GM19463 (cell line): ENCODE data around the gene TMEM132E.
"Not testable (repeated sequence)": the region's sequence is repeated elsewhere in the genome, so short reads cannot be mapped to it uniquely, and the experiment has no call there.

ENCODE experiments used
- ATAC-seq: cut with Tn5 transposase; IDR thresholded peaks from one replicate; pipeline ENCODE4 v1.9.1; 2021; ENCODE audit warnings: mild to moderate bottlenecking, moderate library complexity; ENCODE audit not compliant: unreplicated experiment

The TMEM132E gene, protein sequence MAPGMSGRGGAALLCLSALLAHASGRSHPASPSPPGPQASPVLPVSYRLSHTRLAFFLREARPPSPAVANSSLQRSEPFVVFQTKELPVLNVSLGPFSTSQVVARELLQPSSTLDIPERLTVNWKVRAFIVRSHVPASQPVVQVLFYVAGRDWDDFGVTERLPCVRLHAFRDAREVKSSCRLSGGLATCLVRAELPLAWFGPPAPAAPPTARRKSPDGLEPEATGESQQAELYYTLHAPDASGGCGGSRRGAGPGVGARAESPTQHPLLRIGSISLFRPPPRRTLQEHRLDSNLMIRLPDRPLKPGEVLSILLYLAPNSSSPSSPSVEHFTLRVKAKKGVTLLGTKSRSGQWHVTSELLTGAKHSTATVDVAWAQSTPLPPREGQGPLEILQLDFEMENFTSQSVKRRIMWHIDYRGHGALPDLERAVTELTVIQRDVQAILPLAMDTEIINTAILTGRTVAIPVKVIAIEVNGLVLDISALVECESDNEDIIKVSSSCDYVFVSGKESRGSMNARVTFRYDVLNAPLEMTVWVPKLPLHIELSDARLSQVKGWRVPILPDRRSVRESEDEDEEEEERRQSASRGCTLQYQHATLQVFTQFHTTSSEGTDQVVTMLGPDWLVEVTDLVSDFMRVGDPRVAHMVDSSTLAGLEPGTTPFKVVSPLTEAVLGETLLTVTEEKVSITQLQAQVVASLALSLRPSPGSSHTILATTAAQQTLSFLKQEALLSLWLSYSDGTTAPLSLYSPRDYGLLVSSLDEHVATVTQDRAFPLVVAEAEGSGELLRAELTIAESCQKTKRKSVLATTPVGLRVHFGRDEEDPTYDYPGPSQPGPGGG (N-terminal part only)

DNA sequence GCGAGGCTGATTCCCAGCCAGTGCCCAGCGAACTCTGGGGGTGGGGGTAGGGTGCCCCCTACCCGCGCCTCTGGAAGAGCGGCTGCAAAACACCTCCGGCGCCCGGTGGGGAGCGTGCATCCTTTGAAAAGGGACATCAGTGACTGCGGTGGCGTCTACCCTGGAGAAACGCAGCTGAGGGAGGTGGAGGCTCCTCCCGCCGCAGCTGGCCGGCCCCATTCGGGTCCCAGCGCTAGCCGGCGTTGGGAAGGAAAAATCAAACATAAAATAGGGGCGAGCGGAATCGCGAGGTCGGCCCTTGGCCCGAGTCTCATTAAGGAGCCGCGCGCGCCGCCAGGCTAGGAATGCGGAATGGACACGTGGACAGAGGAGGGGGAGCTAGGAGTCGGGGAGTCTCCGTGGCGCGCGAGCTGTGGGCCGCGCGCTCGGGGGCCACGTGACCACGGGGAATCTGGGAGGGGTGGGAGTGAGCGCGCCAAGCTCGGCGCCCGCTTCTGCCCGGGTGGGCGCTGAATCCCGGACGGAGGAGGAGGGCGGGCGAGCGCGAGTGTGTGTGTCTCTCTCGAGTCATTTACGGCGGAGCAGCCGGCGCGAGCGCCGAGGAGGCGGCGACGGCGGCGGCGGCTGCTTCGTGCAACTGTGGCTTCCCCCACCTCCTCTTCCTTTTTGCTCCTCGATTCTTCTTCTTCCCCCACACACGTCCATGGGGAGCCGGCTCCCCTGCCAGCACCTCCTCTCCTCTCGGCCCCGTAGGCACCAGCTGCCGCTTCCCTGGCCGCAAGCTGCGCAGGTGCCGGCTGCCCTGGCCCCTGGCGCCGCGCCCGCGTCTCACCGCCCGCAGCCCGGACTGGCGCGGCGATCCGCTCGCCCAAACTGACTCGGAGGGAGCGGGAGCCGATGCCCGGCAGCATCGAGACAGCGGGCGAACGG lies at the start of gene TMEM132E:
Gene TMEM132E (plus strand): TSS at position 566 of the 930 bp plus-strand sequence. CDS start 1,495 bp downstream, outside the sequence.
- no peak for ATAC-seq

DNA sequence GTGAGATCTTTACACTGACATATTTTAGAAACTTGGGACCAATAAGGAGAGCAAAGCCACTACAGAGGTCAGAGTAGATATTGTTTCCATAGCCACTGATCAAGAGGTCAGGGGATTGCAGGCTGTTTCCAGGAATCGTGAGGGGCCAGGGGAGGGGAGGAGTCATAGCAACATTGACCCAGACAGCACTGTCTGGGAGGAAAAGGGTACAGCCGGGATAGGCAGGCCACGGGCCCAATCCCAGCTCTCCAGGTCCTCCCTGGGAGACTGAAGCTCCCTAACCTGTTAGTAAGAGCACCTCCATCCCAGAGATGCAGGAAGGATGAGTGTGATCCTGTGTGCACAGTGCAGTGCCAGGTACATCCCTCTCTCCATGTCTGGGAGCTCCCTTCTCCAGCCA lies 48.5 kb upstream of the TMEM132E start:
- ATAC-seq = no peak

DNA sequence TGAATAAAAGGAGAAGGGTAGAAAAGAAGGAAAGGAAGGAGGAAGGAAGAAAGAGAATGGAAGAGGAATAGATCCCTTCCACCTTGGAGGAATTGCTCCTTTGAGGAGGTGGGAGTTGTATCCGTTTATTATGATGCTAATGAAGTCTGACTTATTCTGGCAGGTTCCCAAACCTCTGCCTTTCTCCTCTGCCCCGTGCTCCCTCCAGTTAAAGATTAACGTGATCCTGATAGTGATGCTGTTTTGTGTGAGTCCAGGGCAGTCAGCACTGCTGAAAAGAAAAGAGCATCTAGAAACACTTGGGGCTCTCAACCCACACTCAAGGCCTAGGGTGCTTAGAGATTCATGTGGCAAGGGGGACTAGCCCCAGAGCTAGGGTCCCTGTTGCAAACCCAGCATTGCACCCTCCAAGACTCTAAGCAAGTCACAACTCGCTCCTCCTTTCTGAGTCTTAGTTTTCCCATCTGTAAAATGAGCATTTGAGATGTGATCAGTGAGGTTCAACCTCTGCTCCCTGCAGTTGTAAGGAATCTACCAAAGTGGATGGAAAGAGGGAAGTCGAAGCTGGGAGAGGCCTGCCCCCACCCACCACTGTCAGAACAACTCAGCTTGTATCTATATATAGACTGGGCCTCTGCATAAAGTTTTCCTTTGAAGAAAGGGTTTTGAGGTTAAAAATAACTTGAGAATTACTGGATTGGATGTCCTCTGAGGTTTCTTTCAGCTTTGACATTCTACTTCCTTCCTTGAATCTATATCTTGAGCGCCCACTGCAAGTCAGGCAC lies 46.9 kb upstream of the TMEM132E start:
- no peak for ATAC-seq

DNA sequence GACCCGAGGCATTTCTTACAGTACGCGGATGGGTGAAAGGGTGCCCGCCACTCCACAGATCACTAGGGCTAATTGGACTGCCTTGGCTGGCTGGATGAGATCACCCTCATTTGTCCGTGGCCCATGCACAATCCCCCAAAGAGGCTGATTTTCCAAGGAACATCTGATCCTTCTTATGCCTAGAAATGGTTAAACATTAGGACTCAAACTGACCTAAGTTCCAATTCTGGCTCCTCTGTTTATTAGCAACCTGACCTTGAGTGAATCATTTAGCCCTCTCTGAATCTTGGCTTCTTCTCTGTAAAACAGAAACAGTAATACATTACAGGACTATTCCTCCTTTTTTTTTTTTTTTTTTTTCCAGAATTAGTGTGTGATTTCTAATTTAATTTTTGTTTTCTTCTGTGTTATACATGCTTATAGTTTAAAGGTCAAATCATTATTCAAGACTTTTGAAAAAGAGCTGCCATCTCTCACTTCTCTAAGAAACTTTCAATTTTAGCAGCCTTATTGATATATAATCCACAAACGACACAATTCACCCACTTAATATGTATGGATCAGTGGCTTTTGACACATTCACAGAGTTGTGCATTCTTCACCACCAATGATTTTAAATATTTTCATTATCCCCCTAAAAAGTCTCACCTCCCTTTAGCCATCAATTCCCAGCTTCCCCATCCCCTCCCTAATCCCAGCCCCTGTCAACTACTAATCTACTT lies 45.4 kb upstream of the TMEM132E start:
- ATAC-seq = no peak

DNA sequence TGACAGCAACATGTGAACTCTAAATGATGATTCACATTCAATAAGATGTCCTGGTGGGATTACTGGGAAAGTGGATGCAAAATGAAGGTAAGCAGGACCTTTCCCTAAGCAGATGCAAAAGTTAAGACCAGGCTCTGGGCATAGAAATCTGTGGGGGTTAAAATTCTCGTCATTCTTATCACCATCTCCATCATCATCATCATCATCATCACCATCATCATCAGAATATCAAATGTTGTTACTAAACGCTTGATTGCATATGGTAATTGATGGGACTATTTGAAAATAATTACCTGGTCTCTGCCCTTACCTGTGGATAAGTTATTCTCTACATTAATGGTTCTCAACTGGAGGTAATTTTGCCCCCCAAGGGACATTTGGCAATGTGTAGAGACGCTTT lies 41.9 kb upstream of the TMEM132E start:
- no peak for ATAC-seq

DNA sequence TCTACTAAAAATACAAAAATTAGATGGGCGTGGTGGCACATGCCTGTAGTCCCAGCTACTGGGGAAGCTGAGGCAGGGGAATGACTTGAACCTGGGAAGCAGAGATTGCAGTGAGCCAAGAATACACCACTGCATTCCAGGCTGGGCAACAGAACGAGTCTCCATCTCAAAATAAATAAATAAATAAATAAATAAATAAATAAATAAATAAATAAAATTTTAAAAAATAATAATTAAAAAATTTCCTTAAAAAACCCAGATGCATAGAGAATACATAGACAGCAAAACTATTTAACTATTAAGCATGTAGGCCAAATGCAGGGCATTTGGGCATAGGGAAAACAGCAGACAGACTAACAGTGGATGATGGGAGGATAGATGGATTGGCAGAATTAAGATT lies 40.8 kb upstream of the TMEM132E start:
- ATAC-seq = not testable (repeated sequence)

DNA sequence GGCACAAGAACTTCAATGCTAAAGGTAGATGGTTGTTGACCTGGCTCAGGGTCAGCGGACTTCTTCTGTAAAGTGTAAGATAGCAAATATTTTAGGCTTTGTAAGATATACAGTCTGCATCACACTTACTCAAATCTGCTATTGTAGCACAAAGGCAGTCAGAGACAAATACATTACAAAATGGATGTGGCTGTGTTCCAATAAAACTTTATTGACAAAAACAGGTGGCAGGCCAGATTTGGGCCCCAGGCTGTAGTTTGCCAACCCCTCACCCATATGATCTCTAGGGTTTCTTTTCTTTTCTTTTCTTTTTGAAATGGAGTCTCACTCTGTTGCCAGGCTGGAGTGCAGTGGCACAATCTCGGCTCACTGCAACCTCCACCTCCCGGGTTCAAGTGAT lies 39.5 kb upstream of the TMEM132E start:
- ATAC-seq = no peak

DNA sequence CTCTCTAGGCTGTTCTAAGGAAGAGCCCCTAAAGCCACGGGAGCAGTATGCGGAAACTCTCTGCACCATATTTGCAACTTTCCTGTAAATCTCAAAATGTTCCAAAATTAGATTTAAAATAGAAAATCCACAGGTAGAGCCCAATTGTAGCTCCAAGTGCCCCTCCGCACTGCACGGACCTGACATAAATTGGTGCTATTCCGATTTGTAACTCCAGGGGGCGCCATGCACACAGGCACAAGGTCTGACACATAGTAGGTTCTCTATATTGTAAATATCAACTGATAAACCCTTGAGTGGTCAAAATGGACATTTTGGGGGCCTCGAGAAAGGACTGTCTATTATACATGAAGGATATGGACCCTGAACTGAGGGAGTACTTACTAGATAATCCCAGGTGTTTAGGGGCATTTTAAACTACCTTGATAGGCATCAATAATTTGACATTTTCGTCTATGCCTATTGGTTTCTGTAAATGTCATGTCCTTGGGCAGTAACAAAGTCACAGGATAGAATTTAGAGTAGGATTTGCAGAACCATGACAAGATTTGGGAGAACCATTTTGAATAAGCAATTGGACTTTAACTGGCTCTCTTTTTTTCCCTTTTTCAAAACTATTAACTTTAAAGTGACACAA lies 36.6 kb upstream of the TMEM132E start:
- no peak for ATAC-seq

DNA sequence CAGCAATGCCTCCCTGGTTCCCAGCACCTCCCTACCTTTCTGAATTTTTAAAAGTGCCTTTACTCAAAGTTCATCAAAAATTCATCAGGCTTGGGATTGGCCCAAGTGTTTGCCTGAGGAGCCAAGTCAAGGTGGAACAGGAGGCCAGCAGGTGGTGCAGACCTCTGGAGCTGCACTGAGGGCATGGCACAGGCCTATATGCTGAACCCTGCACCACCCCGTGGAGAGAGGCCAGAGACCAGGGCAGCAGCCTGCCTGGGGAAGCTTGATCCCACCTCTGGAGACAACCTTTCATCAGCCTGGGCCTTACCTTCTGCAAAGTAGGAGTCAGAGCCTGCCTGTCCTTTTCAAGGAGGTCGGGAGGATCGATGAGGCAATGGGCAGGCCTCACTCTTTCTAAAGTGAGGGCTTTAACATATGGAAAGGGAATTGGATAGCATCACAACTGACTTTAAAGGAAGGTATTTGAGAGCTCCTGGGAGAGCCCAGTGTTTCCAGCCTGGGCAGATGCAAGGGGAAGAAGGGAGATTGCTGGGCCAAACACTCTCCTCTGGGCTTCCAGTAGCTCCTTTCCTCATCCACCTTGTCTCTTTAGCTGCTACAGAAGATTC lies 31.8 kb upstream of the TMEM132E start:
- no peak for ATAC-seq

DNA sequence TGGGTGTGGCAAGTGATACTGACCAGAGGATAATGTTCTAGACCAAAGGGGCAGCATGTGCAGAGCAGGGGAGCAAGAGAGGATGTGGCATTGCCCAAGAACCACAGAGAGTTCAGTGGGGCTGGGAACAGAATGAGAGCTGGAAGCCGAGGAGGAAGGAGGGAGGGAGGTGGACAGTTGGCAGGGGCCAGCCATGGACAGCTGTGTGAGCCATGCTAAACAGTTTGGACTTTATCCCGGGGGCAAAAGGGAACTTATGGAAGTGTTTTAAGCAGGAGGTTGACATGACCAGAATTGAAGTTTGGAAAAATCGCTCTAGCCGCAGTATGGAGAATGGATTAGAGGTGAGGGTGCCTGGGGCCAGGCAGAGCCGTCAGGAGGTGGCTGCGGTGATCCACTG lies 29.4 kb upstream of the TMEM132E start:
- no peak for ATAC-seq

DNA sequence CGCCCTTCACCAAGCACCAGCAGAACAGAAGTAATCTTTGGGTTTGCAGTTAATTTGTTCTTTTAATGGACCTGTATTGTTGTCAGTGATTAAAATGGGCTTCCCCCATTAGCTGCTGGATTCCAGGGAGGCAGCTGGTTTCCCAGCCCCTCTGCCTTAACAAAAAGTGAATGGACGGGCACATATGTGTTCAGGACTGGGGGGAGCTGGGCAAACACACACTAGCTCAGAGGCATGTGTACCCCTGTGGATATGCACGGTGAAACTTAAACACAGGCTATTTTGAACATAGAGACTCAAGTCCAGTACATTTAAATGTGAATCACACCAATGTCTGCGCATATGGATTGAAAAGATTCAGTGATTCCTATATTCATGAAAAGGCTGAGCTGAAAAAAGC lies 25.5 kb upstream of the TMEM132E start:
- ATAC-seq = no peak

DNA sequence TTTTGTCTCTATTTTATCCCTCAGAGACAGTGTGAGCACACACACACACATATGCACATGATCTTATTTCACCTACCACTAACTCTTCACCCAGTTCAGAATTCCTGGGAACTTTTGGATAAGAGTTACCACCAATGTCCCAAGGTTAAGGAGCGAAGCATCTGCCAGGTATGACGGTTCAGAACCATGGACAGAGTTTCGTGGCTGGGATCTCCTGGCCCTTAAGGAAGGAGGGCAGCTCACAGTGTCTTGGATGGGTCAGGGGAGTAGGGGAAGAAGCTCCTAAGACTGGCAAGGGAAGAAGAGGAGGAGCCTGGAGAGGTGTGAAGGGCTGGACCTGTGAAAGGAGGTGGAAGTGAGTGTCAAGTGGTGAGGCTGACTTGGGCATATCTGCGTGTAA lies 23.0 kb upstream of the TMEM132E start:
- no peak for ATAC-seq

DNA sequence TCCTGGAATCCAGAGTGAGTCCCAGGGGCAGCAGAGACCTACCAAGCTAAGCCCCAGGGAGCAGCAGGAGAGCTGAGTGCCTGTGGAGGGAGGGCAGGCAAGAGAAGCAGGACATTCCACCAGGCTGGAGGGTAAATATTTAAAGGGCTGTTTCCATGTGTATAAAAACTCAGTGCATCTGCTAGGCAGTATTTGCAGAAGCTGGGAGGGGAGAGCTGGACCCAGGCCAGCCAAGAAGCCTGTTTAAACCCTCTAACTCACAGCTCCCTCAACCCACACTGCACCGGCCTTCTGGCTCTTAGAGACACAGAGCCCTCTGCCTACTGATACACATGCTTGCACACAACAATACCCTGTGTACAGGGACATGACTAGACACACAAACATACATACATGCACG lies 22.5 kb upstream of the TMEM132E start:
- ATAC-seq = no peak

DNA sequence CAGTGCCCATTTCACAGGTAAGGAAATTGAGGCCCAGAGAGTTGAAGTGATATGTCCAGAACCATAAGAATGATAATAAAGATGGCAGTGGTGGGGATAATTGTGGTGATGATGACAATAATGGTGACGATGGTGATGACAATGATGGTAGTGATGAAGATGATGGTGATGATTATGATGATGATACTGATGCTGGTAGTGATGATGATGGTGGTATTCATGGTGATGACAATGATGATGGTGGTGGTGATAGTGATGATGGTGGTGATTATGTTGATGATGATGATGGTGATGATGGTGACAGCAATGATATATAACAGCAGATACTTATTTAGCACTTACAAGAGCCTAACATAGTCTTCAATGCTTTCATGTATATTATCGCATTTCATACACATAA lies 18.1 kb upstream of the TMEM132E start:
- no peak for ATAC-seq

DNA sequence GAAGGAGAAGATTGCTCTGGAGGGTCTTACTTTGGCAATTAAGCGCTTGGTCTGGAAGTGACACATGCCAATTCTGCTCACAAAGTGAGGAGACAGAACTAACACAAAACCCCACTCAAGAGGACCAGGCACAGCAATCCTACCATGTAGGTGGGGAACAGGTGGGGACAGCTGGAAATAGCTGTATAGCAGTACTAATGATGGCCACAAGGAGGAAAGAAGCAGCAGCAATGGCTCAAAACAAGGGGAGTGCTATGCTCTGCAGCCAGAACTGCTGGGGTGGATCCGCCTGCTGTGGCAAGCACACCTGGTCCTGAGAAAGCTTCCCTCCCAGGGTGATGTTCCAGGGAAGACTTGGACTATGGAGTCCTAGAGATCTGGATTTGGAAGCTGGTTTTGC lies 17.0 kb upstream of the TMEM132E start:
- no peak for ATAC-seq

DNA sequence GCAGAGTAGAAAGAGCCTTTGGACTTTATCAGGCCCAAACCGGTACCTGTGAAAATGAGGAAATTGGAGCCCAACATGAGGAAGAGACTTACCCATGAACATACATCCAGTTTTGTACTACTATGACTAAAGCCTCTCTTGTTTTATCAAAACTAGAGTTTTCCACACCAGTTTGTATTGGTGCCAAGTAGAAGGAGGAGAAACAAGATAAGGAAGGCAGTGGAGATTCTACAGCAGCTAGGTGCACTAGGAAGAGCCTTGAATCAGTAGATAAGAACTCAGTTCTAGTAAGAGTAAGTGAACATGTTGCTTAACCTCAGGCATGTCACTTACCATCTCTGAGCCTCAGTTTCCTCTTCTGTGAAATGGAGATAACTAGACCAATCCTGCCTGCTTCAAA lies 13.7 kb upstream of the TMEM132E start:
- no peak for ATAC-seq

DNA sequence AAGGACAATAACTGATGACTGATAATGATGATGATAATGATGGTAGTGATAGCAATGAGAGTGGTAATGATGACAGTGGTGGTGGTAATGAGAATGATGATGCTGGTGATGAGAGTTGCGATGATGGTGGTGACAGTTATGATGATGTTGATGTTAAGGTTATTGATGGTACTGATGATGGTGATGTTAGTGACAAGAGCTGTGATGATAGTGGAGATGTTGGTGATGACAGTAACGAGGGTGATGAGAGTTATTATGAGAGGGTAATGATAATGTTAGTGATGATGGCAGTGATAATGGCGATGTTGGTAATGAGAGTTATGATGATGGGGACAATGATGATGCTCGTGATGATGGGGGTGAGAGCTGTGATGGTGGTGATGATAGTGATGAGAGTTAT lies 13.2 kb upstream of the TMEM132E start:
- no peak for ATAC-seq

DNA sequence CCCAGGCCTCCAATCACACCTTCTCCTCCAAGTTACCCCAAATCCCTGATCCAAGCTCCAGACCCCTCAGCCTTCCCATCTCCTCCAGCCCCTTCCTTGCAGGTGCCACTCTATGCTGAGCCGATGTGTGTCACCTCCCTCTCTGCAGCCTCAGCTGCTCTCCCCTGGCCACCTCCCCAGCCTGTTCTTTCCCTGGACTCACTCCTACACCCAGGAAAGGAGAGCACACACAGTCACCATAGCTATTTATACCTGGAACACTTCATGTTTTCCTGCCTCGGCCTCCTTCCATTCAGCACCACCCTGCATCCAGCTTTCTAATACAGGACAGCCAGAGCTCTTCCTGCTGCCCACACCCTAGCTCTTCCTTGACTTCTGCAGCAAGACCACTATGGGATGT lies 12.5 kb upstream of the TMEM132E start:
- ATAC-seq = no peak
